Measurements from ENCODE around the gene UPK3BL2.
"Not testable (repeated sequence)": the region's sequence is repeated elsewhere in the genome, so short reads cannot be mapped to it uniquely, and the experiment has no call there.

The UPK3BL2 gene

DNA sequence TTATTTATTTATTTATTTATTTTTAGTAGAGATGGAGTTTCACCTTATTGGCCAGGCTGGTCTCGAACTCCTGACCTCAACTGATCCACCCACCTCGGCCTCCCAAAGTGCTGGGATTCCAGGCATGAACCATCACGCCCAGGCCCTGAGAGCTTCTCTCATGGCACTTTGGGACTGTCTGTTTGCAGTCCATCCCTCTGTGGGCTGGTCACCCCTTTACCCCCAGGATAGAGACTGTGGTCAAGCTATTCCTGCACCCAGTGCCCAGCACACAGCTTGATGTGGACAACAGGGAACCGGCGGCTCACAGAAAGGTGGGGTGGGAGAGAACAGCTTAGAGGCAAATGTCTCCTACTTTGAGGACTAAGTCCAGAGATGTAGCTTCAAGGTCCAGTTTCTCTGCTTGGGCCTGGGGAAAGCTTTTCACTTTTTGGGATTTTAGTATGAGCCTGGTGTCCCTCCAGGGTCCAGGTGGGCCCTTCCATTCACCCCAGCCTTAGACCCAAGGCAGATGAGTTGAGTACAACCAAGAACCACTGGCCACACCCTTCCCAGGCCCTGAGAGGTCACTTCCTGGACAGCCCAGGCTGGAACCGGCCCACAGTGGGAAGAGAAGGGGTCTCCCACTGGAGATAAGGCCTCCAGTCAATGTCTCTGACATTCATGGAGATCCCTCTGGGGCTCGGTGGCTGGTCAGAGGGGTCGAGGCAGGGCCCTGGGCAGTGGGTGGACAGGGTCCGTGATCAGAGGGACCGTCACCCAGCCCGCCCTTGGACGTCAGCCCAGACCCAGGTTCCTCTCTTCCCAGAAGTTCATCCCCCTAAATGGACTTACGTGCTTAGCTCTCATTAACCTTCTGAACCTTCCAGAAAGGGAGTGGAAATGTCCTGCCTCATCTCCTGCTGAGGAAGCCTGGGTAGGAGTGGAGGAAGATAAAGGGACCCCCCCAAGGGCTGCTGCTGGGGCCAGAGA, 15.4 kb downstream of the UPK3BL2 start:
- not testable (repeated sequence) for DNase-seq

DNA sequence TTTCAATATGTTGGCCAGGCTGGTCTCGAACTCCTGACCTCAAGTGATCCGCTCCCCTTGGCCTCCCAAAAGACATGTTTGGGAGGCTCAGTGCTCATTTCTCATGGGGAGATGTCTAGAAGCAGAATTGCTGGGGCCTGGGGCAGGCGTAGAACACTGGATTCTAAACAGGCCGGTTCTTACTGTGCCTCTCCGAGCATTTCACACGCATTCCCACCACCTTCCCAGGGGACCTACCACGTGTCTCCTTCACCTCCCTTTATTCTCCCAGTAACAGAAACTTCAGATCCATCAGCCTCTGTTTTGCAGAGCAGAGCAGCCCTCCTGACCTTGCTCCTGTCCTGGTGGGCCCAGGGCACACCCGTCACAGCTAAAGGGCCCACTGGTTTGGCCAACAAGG, 16.3 kb downstream of the UPK3BL2 start:
- DNase-seq = not testable (repeated sequence)

- not testable (repeated sequence) for DNase-seq
Measured at GRCh38 chr7:102524803-102525202, 18.7 kb downstream of the UPK3BL2 start.

GRCh38 chr7:102520797-102521196, 22.7 kb downstream of the UPK3BL2 start:
- not testable (repeated sequence) for DNase-seq

DNA sequence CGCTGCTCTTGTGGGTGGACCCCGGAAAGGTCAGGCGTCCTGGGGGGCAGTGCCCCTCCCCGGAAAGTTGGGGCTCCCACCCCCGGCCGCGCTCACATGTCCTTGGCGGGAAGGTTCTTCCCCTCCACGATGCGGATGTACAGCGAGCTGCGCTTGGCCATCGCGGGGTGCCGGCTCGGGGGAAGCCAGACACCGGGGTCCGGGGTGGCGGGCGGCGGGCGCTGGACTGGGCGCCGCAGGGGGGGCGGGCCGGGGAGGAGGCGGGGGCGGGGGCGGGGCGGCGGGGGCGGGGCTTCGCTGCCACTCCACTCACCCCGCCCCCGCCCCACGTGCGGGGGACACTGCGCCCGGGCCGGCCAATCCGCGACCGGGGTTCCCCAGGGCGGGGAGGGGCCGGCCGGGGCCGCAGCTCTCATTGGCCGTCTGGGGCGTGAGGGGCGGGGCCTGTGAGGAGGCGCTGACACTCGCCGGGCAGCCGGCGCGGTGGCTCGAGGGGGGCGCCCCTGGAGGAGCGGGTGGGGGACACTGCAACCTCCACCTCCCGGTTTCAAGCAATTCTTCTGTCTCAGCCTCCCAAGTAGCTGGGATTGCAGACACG, 25.8 kb downstream of the UPK3BL2 start, which contains the start of gene RASA4B:
Gene RASA4B, minus strand, starts transcription at position 228 of the 598 bp plus-strand sequence. Its CDS starts 67 bp downstream, at position 161.
- not testable (repeated sequence) for DNase-seq

DNA sequence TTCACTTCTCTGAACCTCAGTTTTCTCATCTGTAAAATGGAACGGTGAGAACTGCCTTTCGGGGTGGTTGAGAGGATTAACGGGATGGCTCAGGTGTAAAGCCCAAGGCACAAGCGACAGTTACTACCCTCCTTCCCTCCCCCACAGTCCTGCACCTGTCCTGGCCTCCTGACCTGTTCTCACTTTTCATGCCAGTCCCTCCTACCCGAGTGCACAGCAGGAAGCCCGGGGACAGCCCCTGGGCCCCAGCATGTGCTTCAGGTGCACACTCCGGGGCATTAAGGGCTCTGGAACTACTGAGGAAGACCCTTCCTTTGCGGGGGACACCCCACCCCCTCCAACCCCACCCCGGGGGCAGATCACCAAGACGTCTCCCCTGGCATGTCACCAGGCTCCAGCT, 26.5 kb downstream of the UPK3BL2 start:
- DNase-seq = not testable (repeated sequence)

GRCh38 chr7:102515889-102516288, 27.6 kb downstream of the UPK3BL2 start:
- not testable (repeated sequence) for DNase-seq

DNA sequence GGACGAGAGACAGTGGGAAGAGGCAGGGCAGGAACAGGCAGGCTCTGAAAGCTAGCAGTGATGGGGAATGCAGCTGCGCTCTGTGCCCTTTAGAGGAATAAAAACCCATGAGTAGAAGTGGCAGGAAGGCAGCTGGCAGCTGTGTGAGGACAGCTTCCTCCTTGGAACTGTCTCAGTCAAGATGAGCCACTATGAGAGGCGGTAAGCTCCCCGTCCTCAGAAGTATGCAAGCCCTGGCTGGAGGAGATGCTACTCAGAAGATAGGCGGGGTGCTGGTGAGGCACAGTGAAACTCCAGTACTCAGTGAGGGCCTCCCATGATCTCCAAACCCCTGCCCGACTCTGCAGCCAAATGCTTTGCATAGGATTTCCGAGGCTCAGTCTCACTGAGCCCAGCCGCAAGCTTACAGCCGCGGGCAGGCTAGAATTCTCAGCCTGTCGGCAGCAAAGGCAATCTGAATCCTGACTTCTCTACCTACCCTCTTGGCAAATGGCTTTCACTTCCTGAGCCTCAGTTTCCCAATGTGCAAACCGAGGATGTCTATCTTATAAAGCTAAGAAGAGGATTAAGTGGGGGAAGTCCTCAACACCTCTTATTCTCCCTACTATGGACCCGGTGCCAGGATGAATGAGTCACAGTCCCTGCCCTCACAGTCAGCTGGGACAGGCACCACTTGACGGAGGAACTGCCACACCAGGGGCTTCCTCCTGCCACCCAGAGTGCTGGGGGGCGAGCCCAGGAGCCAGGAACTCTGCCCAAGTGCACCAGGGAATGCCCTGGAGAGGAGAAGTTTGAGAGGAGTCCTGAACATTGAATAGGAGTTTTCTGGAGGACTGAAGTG, 28.4 kb downstream of the UPK3BL2 start:
- DNase-seq = not testable (repeated sequence)

GRCh38 chr7:102512642-102513221, 30.8 kb downstream of the UPK3BL2 start:
- not testable (repeated sequence) for DNase-seq

- not testable (repeated sequence) for DNase-seq
Measured at GRCh38 chr7:102511860-102512522, 31.5 kb downstream of the UPK3BL2 start.

DNA sequence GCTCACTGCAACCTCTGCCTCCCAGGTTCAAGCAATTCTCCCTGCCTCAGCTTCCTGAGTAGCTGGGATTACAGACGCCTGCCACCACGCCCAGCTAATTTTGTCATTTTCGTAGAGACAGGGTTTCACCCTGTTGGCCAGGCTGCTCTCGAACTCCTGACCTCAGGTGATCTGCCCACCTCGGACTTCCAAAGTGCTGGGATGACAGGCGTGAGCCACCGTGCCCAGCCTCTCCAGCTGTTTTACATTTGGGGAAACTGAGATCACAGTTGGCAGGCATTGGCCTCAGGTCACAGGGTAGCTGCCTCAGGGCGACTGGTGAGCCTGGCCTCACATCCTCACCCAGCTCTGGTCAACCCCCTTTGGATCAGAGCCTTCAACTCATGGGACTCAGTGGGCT, 32.9 kb downstream of the UPK3BL2 start:
- DNase-seq = not testable (repeated sequence)

GRCh38 chr7:102507410-102508088, 35.9 kb downstream of the UPK3BL2 start:
- not testable (repeated sequence) for DNase-seq

DNA sequence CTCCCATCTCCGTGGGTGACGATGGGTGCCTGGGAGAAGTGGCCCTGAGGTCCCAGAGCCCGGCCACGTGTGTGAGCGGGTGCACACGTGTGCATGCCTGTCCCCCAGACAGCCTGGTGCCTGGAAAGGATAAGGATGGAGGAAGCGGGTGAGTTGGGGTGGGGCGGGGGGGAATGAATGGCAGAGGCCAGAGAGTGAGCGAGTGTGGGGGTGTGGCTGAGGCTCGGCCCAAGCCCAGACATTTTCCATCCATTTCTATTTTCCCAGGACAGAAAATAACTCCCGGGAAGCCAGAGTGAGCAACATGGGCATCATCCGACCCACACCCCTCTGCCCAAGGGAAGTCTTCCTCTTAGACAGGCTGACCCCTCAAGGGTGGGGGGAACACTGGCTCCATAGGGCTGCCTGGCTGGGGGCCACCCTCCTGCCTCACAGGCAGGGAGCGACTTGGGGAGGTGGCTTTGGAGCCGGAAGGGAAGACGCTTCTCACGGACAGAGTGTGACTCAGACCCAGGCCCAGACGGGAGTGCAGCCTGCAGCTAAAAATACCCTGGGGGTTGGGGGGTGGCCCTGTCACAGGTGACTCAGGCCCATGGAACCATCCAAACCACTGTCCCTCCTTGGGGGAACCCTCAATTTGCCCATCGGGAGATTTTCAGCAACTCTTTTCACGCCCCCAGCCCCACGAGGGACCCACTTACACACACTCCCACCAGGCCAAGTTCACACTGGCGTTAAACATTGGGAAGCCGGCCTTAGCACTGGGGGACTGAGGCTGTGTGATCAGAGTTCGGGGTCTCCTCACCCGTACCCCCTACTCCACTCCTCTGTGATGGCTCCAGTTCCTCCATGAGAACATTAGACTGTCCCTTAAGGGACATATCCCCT, 38.0 kb downstream of the UPK3BL2 start:
- not testable (repeated sequence) for DNase-seq

- DNase-seq = not testable (repeated sequence)
Measured at GRCh38 chr7:102503141-102503540, 40.4 kb downstream of the UPK3BL2 start.

DNA sequence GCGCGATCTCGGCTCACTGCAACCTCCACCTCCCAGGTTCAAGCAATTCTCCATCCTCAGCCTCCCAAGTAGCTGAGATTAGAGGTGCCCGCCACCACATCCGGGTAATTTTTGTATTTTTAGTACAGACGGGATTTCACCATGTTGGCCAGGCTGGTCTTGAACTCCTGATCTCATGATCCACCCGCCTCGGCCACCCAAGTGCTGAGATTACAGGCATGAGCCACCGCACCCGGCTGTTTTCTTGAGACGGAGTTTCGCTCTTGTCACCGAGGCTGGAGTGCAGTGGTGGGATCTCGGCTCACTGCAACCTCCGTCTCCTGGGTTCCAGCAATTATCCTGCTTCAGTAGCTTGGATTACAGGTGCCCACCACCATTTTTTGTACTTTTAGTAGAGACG, 45.2 kb downstream of the UPK3BL2 start:
- not testable (repeated sequence) for DNase-seq

DNA sequence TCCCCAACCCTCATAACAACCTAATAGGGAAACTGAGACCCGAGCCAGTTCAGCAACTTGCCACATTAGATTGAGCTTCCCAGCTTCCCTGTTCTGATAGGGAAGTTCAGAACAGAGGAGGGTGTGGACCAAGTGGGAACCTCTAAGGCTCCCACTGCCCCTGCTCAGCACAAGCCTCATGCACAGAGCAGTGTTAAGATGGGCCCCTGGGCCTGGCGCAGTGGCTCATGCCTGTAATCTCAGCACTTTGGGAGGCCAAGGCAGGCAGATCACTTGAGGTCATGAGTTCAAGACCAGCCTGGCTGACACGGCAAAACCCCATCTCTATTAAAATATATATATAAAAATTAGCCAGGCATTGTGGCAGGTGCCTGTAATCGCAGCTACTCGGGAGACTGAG, 46.2 kb downstream of the UPK3BL2 start:
- DNase-seq = not testable (repeated sequence)

- DNase-seq = not testable (repeated sequence)
Measured at GRCh38 chr7:102496861-102497260, 46.6 kb downstream of the UPK3BL2 start.

DNA sequence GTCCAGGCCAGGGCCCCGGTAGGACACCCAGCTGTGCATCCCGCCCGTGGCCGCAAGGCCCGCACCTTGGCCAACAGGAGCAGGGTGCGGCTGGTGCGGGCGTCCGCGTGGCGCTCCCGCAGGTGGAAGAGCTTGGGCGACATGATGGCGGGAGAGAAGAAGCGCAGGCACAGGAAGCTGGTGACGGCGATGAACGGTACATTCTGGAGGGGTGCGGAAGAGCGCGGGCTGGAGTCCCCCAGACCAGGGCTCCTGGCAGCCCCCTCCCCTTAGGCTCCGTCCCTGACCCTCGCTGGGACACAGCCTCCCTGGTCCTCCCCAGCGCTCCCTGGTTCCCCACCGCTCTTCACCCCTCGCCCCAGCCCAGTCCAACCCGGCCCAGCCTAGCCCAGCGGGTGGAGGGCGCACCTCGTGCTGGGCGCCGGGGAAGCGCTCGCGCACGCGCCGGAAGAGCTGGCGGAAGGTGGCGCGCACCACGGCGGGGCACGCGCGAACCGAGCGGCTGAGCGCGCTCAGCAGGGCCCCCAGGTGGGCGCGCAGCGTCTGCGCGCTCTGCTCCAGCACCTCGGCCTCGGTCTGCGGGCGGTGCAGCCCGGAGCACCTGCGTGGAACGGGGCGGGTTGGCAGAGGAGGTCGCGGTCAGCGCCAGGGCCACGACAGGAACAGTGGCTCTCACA, 48.9 kb downstream of the UPK3BL2 start:
- not testable (repeated sequence) for DNase-seq

- DNase-seq = not testable (repeated sequence)
Measured at GRCh38 chr7:102494026-102494425, 49.5 kb downstream of the UPK3BL2 start.

All from activated CD4-positive, CD25-positive, alpha-beta regulatory T cell (primary cell).